Bone marrow (tissue), 2 donors: Measurements from ENCODE around the gene PDE10A.
"Not testable (repeated sequence)": the region's sequence is repeated elsewhere in the genome, so short reads cannot be mapped to it uniquely, and the experiment has no call there.

Source experiments
- DNase-seq, 2 donors: peaks; one replicate each; lab custom pipeline; 2025; lab: John Stamatoyannopoulos, UW

Gene PDE10A

DNA sequence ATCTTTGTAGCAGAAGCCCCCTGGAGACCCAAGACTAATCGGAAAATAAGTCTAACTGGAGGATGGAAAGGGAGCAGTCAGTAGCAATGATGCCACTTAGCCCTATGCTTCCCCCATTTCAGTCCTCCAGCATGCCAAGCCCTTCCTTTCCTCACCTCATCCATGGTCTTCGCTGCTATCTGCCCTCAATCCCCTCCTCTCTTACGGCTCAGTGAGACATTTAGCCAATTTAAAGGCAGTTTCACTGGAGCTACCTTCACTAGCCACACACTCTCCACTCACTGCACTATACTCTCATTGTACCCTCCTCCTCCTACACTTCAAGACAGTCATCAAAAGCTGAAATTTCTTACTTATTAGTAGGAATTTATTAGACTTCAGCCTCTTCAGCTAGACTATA, 111.2 kb downstream of the PDE10A start:
- no peak for DNase-seq

DNA sequence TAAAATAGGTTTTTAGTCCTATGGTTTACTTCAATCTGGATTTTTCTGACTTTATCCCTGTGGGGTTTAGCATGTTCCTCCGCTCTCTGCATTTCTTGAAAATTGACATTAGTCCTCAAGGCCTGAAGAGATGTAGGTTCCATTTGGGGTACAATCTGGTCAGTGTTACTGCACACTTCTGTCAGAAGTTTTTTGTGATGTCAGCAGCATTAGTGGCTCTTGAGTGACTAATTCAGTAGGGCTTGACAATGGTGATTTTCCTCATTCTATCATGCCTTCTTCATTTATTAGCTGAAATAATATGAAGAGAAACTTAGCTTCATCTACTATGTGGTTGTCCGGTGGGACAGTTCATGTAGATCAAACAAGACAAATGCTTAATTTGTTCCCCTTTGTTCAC, 114.6 kb downstream of the PDE10A start:
- DNase-seq: no peak

DNA sequence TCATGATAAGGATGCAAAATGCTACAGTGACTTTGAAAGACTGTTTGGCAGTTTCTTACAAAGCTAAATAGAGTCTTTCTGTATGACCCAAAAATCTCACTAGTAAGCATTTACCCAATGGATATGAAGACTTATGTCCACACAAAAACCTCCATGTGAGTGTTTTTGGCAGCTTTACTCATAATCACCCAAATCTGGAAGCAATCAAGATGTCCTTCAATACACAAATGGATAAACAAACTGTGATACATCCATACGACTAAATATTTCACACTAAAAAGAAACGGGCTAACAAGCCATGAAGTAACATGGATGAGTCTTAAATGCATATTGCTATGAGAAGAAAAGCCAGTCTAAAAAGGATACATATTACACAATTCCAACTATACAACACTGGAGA, 117.2 kb downstream of the PDE10A start:
- DNase-seq: no peak

DNA sequence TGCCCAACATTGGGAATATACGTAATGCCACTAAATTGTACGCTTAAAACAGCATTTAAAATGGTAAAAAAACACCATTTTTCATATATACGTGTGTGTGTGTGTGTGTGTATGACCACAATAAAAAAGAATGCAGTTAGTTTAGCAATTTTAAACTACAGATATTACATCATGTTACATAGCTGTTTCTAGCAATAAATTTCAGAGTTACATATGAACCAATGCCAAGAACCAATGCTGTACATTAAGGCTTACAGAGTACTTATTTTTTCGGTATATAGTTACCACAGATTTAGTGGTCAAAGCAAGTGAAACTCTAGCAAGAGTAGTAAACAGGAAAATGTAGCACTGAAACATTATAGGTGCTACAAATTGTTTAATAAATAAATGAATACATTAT, 119.3 kb downstream of the PDE10A start:
- DNase-seq: no peak

DNA sequence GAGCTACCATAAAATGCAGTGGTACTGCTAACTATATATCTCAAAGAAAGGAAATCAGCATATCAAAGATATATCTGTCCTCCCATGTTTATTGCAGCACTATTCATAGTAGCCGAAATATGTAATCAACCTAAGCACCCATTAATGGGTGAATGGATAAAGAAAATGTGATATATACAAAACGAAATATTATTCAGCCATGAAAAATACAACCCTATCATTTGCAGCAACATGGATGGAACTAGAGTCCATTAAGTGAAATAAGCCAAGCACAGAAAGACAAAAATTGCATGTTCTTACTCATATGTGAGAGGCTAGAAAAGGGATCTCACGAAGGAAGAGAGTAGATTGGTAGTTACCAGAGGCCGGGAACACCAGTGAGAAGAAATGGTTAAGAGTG, 126.1 kb downstream of the PDE10A start:
- DNase-seq: no peak

DNA sequence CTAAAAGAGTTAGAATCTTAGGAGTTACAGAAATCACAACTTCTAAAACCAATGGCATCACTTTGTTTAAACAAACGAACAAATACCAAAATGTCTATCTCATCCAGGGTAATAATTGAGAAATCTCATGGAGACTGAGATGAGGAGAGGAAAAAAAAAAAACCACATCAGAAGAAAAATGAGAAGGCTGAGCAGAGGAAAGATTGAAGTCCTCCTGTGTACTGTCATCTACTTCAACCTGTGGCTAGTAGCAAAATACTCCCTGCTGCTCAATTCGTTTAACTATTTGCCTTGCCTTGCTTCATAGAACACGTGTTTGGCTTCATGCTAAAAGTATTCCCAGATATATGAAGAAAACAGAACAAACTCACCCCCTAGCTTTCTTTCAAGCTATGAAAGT, 143.7 kb downstream of the PDE10A start:
- no peak for DNase-seq

DNA sequence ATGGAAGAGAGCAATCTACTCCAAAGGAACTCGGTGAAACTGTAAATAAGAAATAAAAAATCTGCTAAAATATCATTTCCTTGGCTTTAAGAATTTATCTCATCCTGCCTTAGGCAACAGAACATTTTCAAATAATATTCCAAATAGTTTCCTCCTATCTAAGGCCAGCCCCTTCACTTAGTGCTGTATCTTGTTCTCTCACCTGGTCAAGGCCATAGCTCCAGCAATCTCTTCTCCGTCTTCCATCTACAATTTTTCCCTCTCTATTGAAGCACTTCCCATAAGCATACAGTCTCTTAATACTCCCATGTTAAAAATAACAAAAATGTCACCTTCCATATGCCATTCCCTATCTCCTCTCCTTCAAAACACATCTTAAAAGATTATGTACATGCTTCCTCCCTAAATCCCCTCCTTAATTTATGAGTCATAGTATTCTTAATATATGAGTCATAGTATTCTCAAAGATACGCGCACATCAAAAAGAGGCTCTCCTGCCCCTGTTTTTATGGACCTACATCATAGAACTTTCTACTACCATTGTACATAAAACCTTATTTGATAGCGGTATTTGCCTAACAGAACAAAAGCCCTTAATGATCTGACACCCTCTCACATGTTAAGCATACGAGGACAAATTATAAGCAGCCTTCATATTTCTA, 146.9 kb downstream of the PDE10A start:
- no peak for DNase-seq

DNA sequence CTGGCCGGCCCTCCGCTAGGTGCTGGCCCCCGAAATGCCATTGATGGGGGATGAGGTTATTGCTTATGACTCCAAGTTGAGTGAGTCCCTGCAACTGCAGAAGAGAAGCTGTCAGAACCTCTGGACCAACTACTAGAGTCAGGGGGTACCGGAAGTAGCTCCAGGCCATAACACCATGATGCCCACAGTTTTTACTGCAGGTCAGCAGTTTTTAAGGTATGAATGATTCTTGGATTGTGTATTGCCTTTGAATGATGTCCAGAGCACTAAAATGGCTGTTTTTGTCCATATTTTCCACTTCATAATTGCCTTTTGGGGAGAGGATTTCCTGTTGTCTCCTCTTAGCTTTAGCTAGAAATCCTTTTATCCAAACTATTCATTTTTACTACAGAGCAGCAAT, 148.4 kb downstream of the PDE10A start:
- no peak for DNase-seq

DNA sequence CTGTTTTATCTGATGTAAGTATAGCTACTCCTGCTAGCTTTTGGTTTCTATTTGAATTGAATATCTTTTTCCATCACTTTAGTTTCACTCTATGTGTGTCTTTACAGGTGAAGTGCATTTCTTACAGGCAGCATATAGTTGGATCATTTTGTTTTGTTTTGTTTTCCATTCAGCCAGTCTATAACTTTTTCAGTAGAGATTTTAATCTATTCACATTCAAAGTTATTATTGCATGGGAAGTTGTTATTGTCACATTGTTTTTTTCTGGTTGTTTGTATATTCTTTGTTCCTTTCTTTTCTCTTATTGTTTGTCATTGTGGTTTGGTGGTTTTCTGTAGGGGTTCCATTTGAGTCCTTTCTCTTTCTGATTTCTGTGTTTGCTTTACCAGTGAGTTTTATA, 151.2 kb downstream of the PDE10A start:
- DNase-seq: no peak

DNA sequence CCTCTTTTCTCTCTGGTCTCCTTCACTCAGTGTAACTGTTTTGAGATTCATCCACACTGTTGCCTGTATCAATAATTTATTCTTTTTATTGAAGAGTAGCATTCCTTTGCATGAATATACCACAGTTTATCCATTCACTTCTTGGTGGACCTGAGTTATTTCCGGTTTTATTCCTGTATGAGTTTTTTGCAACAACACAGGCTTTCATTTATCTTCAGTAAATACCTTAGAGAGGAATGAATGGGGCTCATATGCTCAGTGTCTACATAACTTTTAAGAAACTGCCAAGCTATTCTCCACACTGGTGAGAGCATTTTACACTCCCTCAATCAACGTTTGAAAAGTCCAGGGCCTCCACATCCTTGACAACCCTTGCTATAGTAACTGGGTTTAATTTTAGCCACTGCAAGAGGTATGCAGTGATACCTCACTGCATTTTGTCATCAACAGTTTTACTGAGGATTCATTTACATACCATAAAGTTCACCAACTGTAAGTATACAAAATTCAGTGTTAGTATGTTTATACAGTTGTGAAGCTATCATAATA, 154.6 kb downstream of the PDE10A start:
- DNase-seq: no peak

DNA sequence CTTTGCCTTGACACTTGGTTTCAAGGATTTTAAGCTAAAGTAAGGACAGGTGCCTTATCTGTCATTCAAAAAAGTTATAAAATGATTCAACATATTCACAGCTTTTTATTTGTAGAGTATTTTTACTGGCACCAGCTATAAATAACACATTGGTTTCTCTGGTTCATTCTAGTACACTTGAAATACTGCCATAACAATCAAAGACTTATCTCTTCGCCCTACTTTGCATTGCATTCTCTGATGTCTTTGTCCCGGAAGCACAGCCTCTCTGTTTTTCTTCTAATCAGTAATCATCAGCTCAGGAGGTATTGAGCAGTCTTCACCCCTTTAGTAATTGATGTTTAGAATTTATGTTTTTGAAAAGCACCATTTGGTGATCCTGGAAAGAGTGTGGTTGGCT, 156.4 kb downstream of the PDE10A start:
- no peak for DNase-seq

DNA sequence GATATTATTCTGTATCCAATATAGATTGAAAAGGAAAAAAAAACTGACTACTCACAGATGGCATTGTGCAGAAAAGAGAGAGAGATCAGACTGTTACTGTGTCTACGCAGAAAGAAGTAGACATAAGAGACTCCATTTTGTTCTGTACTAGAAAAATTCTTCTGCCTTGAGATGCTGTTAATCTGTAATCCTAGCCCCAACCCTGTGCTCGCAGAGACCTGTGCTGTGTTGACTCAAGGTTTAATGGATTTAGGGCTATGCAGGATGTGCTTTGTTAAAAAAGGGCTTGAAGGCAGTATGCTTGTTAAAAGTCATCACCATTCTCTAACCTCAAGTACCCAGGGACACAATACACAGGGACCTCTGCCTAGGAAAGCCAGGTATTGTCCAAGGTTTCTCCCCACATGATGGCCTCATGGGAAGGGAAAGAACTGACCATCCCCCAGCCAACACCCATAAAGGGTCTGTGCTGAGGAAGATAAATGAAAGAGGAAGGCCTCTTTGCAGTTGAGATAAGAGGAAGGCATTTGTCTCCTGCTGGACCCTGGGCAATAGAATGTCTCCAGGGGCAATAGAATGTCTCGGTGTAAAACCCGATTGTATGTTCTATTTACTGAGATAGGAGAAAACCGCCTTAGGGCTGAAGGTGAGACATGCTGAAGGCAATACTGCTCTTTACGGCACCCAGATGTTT, 162.7 kb downstream of the PDE10A start:
- DNase-seq: not testable (repeated sequence)

DNA sequence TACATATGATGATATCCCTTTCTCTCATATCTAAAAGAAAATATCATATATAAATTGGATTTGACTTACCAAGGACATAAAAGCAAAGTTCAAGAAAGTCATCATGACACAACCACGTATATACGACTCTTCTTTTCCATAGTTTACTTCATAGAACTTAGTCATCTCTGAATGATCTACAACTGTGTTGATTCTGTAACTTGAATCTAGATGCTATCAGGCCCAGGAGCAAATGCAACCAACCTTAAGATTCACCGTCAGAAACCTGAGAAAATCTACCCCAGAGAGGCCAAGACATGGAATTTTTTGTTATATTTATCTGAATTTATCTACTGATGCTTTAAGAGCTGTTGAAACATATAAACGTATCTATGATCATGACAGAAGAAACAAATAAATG, 165.6 kb downstream of the PDE10A start:
- no peak for DNase-seq

DNA sequence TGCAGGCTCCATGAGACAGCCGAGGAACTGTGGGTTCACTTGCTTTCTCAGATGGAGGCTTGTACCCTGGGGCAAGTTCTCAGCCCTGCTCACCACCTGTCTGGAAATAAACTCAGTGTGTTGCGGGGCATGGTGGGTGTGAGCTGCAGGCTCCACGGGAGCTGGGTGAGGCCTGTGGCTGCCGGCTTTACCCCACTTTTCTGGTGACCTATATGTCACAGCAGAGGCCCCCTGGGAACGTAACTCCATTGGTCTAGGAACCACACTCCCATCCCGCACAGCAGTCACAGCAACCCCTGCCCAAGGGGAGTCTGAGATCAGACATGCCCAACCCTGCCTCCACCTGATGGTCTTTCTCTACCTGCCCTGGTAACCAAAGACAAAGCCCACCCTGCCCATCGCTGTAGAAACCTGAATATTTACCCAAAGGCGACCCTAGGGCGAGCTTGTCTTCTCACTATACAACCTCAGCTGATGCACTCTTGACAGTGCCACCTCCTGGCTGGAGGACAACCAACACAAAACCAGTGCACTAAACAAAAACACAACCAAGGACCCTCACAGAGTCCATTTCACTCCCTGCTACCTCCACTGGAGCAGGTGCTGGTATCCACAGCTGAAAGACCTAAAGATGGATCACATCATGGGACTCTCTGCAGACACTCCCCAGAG, 174.3 kb downstream of the PDE10A start:
- no peak for DNase-seq

DNA sequence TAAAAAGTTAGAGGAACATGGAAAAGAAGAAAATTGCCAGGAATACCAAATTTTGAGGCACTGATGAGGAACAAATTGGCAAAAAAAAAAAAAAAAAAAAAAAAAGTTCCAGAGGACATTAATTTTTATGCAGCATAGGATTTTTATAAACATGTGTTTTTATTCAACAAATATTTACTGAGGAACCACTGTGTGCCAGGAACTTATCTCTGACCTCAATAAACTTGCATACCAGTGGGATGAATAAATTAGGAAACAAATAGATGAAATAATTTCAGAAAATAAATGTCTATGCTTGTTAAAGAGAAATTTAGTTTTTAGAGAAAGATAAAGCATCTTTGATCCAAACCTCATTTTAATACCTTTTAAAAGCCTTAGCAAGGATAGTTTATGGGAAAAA, 175.1 kb downstream of the PDE10A start:
- DNase-seq: no peak

DNA sequence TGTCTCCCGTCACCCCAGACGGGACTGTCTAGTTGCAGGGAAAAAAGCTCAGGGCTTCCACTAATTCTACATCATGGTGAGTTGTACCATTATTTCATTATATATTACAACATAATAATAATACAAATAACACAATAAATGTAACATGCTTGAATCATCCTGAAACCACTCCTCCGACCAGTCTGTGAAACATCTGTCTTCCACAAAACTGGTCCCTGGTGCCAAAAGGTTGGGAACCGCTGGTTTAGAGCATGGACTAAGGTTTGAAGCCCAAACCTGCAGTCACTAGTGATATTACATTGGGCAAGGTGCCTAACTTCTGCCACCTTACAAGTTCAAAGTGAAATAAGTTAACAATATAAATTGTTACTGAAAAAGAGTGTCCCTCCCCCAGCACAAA, 175.7 kb downstream of the PDE10A start:
- DNase-seq: no peak

DNA sequence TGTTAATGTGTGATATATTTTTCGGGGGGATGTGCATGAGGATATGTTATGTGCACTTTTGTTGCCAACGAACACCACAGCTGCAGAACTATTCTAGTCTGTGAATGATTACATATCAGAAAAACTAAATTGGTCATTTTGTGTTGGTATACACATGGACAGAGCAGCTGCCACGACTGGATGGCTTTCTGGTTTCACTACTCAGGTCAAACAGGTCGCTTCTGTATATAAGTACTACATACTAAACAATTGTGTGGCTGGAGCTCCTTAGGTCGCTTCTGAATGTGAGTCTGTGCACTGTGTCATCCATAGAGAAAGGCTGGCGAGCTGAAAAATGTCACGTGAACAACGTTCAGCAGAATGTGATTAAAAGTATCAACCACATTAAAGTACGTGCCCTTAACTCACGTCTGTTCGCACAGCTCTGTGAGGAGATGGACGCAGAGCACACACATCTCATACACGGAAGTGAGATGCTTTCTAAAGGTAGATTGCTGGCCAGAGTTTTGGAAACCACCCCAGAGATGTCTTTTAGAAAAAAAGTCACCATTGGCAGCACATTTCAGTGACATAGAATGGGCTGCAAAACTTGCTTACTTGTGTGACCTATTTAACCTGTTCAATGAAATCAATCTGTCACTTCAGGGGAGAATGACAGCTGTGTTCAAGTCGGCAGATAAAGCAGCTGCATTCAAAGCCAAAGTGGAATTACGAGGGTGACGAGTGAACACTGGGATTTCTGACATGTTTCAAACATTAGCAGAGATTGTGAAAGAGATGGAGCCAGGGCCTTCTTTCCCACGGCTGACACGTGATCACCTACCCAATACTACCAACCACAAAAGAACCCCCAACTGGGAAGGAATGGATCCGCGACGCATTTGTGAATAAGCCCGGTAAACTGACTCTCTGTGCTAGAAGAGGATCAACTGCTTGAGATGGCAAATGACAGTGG, 176.6 kb downstream of the PDE10A start:
- no peak for DNase-seq

DNA sequence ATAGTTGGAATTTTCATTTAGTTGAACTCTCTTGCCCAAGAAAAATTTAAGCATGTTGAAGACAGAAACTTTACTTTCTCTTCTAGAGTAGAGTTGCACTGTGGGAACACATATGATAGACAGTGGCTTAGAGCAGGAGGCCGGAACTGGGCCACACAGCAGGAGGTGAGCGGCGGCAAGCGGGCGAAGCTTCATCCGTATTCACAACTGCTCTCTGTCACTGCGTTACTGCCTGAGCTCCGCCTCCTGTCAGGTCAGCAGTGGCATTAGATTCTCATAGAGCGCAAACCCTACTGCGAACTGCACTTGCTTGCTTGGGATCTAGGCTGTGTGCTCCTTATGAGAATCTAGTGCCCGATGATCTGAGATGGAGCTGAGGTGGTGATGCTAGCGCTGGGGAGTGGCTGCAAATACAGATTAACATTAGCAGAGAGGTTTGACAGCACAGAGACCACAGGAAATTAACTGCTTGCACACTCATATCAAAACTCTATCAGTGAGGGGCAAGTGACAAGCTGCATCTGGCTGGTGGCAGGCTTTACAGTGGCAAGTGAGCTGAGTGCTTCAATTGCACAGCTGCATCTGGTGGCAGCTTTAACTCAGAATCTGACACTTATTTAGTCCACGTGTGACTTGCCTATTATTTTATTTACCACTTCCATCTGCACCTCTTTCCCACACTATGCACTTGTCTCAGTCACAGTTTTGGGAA, 178.7 kb downstream of the PDE10A start:
- no peak for DNase-seq

DNA sequence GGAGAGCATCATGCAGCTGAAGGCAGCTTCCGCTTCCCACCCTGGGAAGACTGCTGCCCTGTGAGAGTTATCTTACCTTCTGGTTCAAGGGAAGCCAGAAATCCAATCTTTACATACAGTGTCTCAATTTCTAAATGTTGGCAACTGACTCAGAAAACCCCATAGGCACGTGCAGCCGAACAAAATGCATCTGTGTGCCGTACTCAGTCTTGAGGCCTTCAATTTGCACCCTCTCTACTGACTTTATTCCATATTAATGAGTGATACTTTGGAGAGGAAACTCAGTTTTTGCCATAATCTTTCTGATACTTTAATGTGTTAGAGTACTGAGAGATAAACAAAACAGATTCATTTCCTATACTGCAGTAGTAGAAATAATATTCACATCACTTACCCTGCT, 181.1 kb downstream of the PDE10A start:
- DNase-seq: no peak

DNA sequence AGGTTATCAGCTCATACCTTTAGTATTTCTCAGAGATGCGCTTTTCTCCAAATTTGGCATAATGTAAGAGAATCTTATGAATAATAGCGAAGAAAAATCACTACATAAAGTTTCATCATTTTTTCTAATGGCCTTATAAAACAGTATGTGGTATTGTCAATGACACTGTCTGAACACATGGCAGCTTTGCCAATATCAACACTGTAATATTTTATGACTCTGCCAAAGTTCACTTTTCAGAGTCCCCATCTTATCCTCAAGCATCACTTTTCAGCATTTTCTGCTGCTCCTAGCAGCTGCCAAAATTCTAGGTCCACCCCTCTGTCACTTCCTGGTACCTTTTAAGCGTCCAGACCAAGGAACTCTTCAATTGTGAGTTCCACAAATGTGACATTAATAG, 182.1 kb downstream of the PDE10A start:
- DNase-seq: no peak

DNA sequence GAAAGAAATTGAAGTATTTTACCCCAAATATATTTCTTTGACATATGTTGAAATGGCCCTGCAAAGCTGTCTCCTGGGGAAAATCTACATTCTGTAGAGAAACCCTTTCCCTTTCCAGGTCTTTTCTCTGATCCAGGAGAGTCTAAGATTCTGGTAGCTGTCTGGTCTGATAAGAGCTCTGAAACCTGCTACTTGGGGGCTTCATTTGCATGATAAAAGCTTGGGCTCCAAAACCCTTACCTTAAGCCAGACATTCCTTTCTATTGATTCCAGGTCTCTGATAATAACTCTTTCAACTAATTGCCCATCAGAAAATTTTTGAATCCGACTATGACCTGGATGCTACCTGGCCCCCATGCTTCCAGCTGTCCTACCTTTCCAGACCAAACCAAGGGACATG, 184.5 kb downstream of the PDE10A start:
- no peak for DNase-seq
